GM12874 (cell line): ENCODE data around the gene CEP350.

Experiments
- TF ChIP-seq, protein P1 (sequence below): IDR thresholded peaks from 2 replicates; pipeline ENCODE4 v1.5.1; 2011; ENCODE audit warnings: low read depth, mild to moderate bottlenecking, control low read depth, low read length, moderate library complexity; ENCODE audit not compliant: insufficient read depth

The CEP350 gene

DNA sequence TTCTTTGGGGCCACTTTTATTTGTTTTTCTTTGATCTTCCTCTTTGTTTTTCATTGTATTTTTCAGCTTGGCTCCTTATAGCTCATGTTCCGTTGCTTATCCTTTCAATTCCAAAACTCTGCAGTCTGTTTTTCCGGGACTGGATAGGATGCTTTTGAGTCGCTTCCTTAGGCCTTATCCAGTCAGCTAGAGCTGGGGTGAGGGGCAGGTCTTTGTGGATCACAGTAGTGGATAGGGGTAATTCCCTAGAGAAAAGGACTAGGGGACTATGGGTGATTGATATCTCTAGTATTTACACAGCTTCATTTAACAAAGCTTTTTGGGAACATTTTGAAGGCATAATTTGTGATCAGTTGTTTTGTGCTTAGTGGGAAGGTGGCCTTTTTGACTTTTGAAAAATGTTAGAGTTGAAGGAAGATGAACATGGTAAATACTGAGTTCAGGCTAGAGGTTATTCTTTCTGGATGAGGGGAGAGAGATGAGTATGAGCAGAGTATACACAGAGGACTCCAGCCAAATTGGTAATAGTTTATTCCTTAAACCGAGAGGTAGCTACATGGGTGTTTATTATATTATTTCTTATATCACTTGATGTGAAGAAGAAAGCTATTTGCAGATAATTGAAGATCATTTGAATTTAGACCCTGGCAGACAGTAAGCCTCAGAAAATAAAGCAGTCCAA is 22.5 kb downstream of the CEP350 start:
- TF ChIP-seq, protein P1, sequence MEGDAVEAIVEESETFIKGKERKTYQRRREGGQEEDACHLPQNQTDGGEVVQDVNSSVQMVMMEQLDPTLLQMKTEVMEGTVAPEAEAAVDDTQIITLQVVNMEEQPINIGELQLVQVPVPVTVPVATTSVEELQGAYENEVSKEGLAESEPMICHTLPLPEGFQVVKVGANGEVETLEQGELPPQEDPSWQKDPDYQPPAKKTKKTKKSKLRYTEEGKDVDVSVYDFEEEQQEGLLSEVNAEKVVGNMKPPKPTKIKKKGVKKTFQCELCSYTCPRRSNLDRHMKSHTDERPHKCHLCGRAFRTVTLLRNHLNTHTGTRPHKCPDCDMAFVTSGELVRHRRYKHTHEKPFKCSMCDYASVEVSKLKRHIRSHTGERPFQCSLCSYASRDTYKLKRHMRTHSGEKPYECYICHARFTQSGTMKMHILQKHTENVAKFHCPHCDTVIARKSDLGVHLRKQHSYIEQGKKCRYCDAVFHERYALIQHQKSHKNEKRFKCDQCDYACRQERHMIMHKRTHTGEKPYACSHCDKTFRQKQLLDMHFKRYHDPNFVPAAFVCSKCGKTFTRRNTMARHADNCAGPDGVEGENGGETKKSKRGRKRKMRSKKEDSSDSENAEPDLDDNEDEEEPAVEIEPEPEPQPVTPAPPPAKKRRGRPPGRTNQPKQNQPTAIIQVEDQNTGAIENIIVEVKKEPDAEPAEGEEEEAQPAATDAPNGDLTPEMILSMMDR = no peak

DNA sequence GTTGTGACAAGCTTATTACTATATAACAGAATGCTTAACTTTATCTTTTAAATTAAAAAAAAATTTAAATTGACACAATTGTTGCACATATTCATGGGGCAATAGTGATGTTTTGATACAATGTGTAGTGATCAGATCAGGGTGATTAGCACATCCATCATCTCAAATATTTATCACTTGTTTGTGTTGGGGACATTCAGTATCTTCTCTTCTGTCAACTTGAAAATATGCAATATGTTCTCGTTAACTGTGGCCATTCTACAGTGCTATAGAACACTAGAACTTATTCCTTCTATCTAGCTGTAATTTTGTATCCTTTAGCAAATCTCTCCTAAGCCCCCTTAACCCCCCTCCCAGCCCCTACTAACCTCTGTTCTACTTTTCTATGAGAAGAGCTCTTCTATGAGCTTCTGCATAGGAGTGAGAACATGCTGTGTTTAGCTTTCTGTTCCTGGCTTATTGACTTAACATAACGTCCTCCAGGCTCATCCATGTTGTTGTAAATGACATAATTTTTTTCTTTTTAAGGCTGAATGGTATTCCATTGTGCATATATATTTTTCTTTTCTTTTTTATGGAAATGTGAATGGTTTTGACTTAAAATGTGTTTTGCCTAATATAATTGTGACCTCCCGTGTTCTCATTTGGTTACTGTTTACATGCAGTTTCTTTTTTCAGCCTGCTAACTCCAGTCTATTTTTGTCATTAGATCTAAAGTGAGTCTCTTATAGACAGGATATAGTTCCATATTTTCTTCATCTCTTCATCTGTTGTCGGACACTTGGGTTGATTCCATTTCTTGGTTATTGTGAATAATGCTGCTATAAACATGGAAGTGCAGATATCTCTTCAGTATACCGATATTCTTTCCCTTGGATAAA is 23.8 kb downstream of the CEP350 start:
- TF ChIP-seq, protein P1 = no peak

- TF ChIP-seq, protein P1 = no peak
Measured at GRCh38 chr1:179984101-179984500, 29.5 kb downstream of the CEP350 start.

DNA sequence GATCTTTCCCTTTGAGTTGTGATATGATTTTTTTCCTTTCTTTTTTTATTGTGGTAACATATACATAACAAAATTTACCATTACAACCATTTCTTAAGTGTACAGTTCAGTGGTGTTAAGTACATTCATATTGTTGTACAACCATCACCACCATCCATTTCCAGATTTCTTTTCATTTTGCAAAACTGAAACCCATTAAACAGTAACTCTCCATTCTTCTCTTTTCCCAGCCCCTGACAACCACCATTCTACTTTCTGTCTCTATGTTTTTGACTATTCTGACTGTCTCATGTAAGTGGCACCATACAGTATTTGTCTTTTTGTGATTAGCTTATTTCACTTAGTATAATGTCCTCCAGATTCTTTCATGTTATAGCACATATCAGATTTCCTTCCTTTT is 30.3 kb downstream of the CEP350 start:
- TF ChIP-seq, protein P1 = no peak

GRCh38 chr1:179990847-179991246 is 36.2 kb downstream of the CEP350 start:
- TF ChIP-seq, protein P1 = no peak

- TF ChIP-seq, protein P1 = no peak
Measured at GRCh38 chr1:179995576-179995975, 41.0 kb downstream of the CEP350 start.

- TF ChIP-seq, protein P1 = no peak
Measured at GRCh38 chr1:179996099-179996498, 41.5 kb downstream of the CEP350 start.
